ENCODE data around the gene JAK1. TPM values are rescaled to one million over a fixed set of nuclear protein-coding genes. Genes with fewer than 3 reads are reported as not detected.

Gene JAK1
- total and polyA plus RNA-seq, 2 donors (not counting 3 experiments of a cell fraction or from before 2014, with no cell fraction given): 68.8 to 177 TPM

GRCh38 chr1:64849942-64850341 lies 116.4 kb downstream of the JAK1 start:
- dilution Hi-C loops (cut with MboI; ENCODE audit: extremely low pct_ligation_motif_present, low sequenced_read_pairs): no loop called here
- Histone ChIP-seq H3K4me2 (ENCODE audit: insufficient read depth, low read length) (no peak overlapping the region), H3K36me3 (ENCODE audit: control insufficient read depth in 2 of 2, extremely low read depth in 1 of 2, insufficient read depth in 2 of 2, low read length in 2 of 2) (peaks cover 4 to 52% of the 10 kb centered on the region in 2 experiments), H3K4me1 (ENCODE audit: control insufficient read depth, extremely low read depth, insufficient read depth, low read length) (peaks cover 3% of the 10 kb centered on the region), H4K20me1 (replicated peaks; ENCODE audit: control insufficient read depth, extremely low read depth, insufficient read depth, low read length) (no peaks in the 10 kb centered on the region), H3K27me3 (ENCODE audit: control insufficient read depth in 2 of 2, insufficient read depth in 2 of 2, low read length in 2 of 2) (no peaks in the 10 kb centered on the region), H2AFZ (ENCODE audit: low read depth, low read length) (no peak overlapping the region), H3K9me1 (replicated peaks; ENCODE audit: control insufficient read depth, extremely low read depth, insufficient read depth, low read length) (no peaks in the 10 kb centered on the region), H3K9me3 (replicated peaks; ENCODE audit: control insufficient read depth, insufficient read depth, low read length) (no peaks in the 10 kb centered on the region), H3K4me3 (replicated peaks in 1 of 3; ENCODE audit: insufficient read depth in 1 of 3, low read depth in 1 of 3, low read length in 3 of 3) (no peak overlapping the region), H3K27ac (ENCODE audit: insufficient read depth, low read depth, low read length) (no peak overlapping the region), H3K9ac (replicated peaks; ENCODE audit: extremely low read depth, insufficient read depth, low read length) (no peak overlapping the region), H3K79me2 (ENCODE audit: control insufficient read depth, insufficient read depth, low read length) (no peaks in the 10 kb centered on the region)
- no TSS peak for BruUV-seq (replicated peaks)
- POLR2A ChIA-PET: no interaction called here
- CTCF ChIA-PET: interaction anchor here (0.8 kb wide), 1 partner anchor 68 kb away, joined by 3 read pairs; no protein-coding TSS in a partner anchor
- intact Hi-C loops (cut with micrococcal nuclease): no loop called here
- FAIRE-seq (no peak), DNase-seq (ENCODE audit: low read depth, low spot score) (no peak)
- no peak for TF ChIP-seq POLR2A (IDR thresholded peaks at IDR 0.05; ENCODE audit: low read depth, low read length)
- no peak for TF ChIP-seq CTCF (IDR thresholded peaks at IDR 0.05; ENCODE audit: extremely low read depth in 1 of 2, insufficient read depth in 1 of 2, low read depth in 1 of 2, low read length in 2 of 2)
- no peak for TF ChIP-seq GATA2 (IDR thresholded peaks at IDR 0.05; ENCODE audit: insufficient read depth, insufficient read length, low read depth, low read length)
- TF ChIP-seq POLR2AphosphoS5 (IDR thresholded peaks at IDR 0.05; ENCODE audit: insufficient read depth, low read depth, low read length): no peak
- TF ChIP-seq JUN (IDR thresholded peaks at IDR 0.05; ENCODE audit: borderline replicate concordance, insufficient read depth, insufficient read length, low read depth): no peak
- no peak for TF ChIP-seq FOS (IDR thresholded peaks at IDR 0.05; ENCODE audit: borderline replicate concordance, insufficient read depth, low read length)
- no peak for TF ChIP-seq MAX (IDR thresholded peaks at IDR 0.05; ENCODE audit: insufficient read depth, insufficient read length)
- TF ChIP-seq EZH2 (IDR thresholded peaks at IDR 0.05; ENCODE audit: borderline replicate concordance, low read depth, low read length, severe bottlenecking): no peak
- no peak for TF ChIP-seq MYC (IDR thresholded peaks at IDR 0.05; ENCODE audit: low read depth, low read length)

Data from endothelial cell of umbilical vein (primary cell).